ENCODE results near the gene ALMS1. TPM values are rescaled to one million over a fixed set of nuclear protein-coding genes. Genes with fewer than 3 reads are reported as not detected.
"Not testable (repeated sequence)": the region's sequence is repeated elsewhere in the genome, so short reads cannot be mapped to it uniquely, and the experiment has no call there.

ALMS1 gene
- total and polyA plus RNA-seq, 12 donors = 6.2 to 33.3 (median 12.0) TPM

DNA sequence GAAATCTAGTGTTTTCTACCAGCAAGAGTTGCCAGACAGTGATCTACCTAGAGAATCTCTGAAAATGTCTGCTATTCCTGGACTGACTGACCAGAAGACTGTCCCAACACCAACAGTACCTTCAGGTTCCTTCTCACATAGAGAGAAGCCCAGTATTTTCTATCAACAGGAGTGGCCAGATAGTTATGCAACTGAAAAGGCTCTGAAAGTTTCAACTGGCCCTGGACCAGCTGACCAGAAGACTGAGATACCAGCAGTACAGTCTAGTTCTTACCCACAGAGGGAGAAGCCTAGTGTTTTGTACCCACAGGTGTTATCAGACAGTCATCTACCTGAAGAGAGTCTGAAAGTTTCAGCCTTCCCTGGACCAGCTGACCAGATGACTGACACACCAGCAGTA, 63.8 kb downstream of the ALMS1 start:
- H3K9me3 ChIP-seq (replicated peaks in 1 of 3) = no peaks in the 10 kb centered on the region
- H3K4me3 ChIP-seq = no peak overlapping the region
- H3K4me1 ChIP-seq (replicated peaks in 1 of 2) = no peaks in the 10 kb centered on the region
- peaks cover 0 to 17% of the 10 kb centered on the region in 2 donors for H3K36me3 ChIP-seq (replicated peaks in 1 of 2)
- no peak overlapping the region for H3K27ac ChIP-seq
- TF ChIP-seq POLR2A (IDR thresholded peaks at IDR 0.05) = no peak
- TF ChIP-seq, protein P1, sequence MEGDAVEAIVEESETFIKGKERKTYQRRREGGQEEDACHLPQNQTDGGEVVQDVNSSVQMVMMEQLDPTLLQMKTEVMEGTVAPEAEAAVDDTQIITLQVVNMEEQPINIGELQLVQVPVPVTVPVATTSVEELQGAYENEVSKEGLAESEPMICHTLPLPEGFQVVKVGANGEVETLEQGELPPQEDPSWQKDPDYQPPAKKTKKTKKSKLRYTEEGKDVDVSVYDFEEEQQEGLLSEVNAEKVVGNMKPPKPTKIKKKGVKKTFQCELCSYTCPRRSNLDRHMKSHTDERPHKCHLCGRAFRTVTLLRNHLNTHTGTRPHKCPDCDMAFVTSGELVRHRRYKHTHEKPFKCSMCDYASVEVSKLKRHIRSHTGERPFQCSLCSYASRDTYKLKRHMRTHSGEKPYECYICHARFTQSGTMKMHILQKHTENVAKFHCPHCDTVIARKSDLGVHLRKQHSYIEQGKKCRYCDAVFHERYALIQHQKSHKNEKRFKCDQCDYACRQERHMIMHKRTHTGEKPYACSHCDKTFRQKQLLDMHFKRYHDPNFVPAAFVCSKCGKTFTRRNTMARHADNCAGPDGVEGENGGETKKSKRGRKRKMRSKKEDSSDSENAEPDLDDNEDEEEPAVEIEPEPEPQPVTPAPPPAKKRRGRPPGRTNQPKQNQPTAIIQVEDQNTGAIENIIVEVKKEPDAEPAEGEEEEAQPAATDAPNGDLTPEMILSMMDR (IDR thresholded peaks at IDR 0.05) = no peak
- DNase-seq = no peak
- intact Hi-C loops (cut with DNase I) = no loop called here
- H3K27me3 ChIP-seq = no peaks in the 10 kb centered on the region

DNA sequence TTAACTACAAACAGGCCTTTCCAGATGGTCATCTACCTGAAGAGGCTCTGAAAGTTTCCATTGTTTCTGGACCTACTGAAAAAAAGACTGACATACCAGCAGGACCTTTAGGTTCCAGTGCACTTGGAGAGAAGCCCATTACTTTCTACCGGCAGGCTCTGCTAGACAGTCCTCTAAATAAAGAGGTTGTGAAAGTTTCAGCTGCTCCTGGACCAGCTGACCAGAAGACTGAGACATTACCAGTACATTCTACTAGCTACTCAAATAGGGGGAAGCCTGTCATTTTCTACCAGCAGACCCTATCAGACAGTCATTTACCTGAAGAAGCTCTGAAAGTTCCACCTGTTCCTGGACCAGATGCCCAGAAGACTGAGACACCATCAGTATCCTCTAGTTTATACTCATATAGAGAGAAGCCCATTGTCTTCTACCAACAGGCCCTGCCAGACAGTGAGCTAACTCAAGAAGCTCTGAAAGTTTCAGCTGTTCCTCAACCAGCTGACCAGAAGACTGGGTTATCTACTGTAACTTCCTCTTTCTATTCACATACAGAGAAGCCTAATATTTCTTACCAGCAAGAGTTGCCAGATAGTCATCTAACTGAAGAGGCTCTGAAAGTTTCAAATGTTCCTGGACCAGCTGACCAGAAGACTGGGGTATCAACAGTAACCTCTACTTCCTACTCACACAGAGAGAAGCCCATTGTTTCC, 65.8 kb downstream of the ALMS1 start:
- DNase-seq = no peak
- Histone ChIP-seq H3K9me3 (replicated peaks in 1 of 3) (no peaks in the 10 kb centered on the region), H3K27me3 (no peaks in the 10 kb centered on the region), H3K4me1 (replicated peaks in 1 of 2) (no peaks in the 10 kb centered on the region), H3K27ac (no peak overlapping the region), H3K36me3 (replicated peaks in 1 of 2) (peaks cover 0 to 17% of the 10 kb centered on the region in 2 donors), H3K4me3 (no peak overlapping the region)
- intact Hi-C loops (cut with DNase I) = no loop called here
- no peak for TF ChIP-seq POLR2A (IDR thresholded peaks at IDR 0.05)
- TF ChIP-seq, protein P1 (IDR thresholded peaks at IDR 0.05) = no peak
- WGBS, 4 donors = 70 to 89% (median 85%) methylated on average over 1 of the region's 1 CpG

DNA sequence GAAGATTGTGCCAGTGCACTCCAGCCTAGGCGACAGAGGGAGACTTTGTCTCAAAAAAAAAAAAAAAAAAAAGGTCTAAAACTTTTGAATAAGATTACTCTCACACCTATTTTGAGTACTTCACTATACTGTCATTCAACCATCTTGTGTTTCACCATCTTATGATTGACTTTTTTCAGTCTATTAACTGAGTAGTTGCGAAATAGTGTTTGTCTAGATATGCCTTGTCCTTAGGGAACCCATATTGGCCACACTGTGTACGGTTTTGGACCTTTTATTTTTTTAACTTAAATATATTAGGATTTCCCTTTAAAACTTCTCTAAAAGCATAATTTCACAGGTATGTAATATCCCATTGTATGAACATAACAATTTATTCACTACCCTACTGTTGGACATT, 72.3 kb downstream of the ALMS1 start:
- Histone ChIP-seq H3K27me3 (no peaks in the 10 kb centered on the region), H3K9me3 (replicated peaks in 1 of 3) (no peaks in the 10 kb centered on the region), H3K36me3 (replicated peaks in 1 of 2) (no peaks in the 10 kb centered on the region), H3K4me1 (replicated peaks in 1 of 2) (no peaks in the 10 kb centered on the region), H3K4me3 (no peak overlapping the region), H3K27ac (no peak overlapping the region)
- DNase-seq = no peak
- 89 to 99% (median 97%) methylated on average over 3 of the region's 3 CpGs for WGBS, 4 donors
- intact Hi-C loops (cut with DNase I) = no loop called here
- TF ChIP-seq POLR2A (IDR thresholded peaks at IDR 0.05) = no peak
- TF ChIP-seq, protein P1 (IDR thresholded peaks at IDR 0.05) = no peak

DNA sequence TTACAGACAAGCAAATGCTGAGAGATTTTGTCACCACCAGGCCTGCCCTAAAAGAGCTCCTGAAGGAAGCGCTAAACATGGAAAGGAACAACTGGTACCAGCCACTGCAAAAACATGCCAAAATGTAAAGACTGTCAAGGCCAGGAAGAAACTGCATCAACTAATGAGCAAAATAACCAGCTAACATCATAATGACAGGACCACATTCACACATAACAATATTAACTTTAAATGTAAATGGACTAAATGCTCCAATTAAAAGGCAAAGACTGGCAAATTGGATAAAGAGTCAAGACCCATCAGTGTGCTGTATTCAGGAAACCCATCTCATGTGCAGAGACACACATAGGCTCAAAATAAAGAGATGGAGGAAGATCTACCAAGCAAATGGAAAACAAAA, 76.8 kb downstream of the ALMS1 start:
- intact Hi-C loops (cut with DNase I); H3K4me3 ChIP-seq; H3K27me3 ChIP-seq; DNase-seq; H3K4me1 ChIP-seq (replicated peaks in 1 of 2); H3K9me3 ChIP-seq (replicated peaks in 1 of 3); H3K27ac ChIP-seq; H3K36me3 ChIP-seq (replicated peaks in 1 of 2): not testable (repeated sequence)
- WGBS, 4 donors = 100% methylated on average over 1 of the region's 1 CpG

DNA sequence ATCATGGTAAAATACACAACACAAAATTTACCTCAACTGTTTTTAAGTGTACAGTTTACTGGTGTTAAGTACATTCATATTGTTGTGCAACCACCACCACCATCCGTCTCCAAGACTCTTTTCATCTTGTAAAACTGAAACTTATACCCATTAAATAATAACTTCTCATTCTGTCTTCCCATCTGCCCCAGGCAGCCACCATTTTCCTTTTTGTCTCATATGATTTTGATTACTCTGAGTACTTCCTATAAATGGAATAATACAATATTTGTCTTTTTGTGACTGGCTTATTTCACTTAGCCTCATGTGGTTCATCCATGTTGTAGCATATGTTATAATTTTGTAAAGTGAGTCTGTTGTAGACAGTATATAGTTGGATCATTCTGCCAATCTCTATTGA, 82.7 kb downstream of the ALMS1 start:
- intact Hi-C loops (cut with DNase I) = no loop called here
- Histone ChIP-seq H3K27ac (no peak overlapping the region), H3K9me3 (replicated peaks in 1 of 3) (no peaks in the 10 kb centered on the region), H3K27me3 (no peaks in the 10 kb centered on the region), H3K4me1 (replicated peaks in 1 of 2) (no peaks in the 10 kb centered on the region), H3K36me3 (replicated peaks in 1 of 2) (no peaks in the 10 kb centered on the region), H3K4me3 (no peak overlapping the region)
- WGBS, 4 donors = 80 to 100% (median 88%) methylated on average over 1 of the region's 1 CpG
- TF ChIP-seq, protein P1 (IDR thresholded peaks at IDR 0.05) = no peak
- TF ChIP-seq POLR2A (IDR thresholded peaks at IDR 0.05) = no peak
- no peak for DNase-seq

DNA sequence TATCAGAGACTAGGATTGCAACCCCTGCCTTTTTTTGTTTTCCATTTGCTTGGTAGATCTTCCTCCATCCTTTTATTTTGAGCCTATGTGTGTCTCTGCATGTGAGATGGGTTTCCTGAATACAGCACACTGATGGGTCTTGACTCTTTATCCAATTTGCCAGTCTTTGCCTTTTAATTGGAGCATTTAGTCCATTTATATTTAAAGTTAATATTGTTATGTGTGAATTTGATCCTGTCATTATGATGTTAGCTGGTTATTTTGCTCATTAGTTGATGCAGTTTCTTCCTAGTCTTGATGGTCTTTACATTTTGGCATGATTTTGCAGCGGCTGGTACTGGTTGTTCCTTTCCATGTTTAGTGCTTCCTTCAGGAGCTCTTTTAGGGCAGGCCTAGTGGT, 98.2 kb downstream of the ALMS1 start:
- H3K9me3 ChIP-seq (replicated peaks in 1 of 3); intact Hi-C loops (cut with DNase I); DNase-seq; H3K27ac ChIP-seq; H3K27me3 ChIP-seq; H3K4me3 ChIP-seq; H3K36me3 ChIP-seq (replicated peaks in 1 of 2); H3K4me1 ChIP-seq (replicated peaks in 1 of 2): not testable (repeated sequence)
- no CpG with 5 or more reads among the region's 1 CpG for WGBS, 4 donors

Measured in adrenal gland (tissue), 12 donors.